Astrocyte of the cerebellum (primary cell): ENCODE data around the gene PRKCZ.
"Not testable (repeated sequence)": the region's sequence is repeated elsewhere in the genome, so short reads cannot be mapped to it uniquely, and the experiment has no call there.

ENCODE experiments used
- DNase-seq: peaks from one replicate; pipeline ENCODE4 v3.0.0-alpha.2; 2011; ENCODE audit warnings: low read depth
- H3K4me3 ChIP-seq: 2 replicates; pipeline ENCODE4 v1.5.1; 2011; ENCODE audit warnings: mild to moderate bottlenecking, low read depth, low read length, moderate library complexity
- in situ Hi-C: cut with HindIII; loops from 2 replicates; pipeline ENCODE4 v1.10.0; 2017; ENCODE audit warnings: low sequenced_read_pairs
- TF ChIP-seq, protein P1 (sequence below): IDR thresholded peaks from 2 replicates; pipeline ENCODE4 v1.5.1; 2012; ENCODE audit warnings: low read length, low read depth, moderate library complexity, mild to moderate bottlenecking; ENCODE audit errors: missing control alignments

The PRKCZ gene

DNA sequence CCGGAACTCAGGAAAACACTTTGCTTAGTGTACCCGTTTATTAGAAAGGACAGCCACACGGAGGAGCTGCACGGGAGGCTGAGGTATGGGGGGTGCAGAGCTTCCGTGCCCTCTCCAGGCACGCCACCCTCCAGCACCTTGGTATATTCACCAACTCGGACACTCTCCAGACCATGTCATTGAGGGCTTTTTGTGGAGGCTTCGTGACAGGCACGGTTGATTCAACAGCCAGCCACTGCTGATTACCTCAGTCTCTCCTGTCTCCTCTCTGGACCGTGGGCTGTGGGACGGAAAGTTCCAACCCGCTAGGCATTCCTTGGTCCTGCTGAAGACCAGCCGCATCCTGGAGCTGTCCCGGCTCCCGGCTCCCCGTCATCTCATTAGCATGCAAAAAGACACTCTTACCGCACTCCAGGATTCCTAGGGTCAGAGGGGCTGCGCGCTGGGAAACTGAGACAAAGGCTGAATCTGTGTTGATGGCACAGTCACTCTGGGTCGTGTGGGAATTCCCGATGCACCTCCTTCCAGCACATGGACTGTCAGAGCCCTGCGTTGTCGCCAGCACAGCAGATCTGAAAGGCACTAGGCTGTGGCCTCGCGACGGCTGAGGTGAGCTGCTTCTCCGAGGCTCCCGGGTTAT, 65.6 kb downstream of the PRKCZ start:
- no peak for DNase-seq
- in situ Hi-C loops = no loop called here
- TF ChIP-seq, protein P1, sequence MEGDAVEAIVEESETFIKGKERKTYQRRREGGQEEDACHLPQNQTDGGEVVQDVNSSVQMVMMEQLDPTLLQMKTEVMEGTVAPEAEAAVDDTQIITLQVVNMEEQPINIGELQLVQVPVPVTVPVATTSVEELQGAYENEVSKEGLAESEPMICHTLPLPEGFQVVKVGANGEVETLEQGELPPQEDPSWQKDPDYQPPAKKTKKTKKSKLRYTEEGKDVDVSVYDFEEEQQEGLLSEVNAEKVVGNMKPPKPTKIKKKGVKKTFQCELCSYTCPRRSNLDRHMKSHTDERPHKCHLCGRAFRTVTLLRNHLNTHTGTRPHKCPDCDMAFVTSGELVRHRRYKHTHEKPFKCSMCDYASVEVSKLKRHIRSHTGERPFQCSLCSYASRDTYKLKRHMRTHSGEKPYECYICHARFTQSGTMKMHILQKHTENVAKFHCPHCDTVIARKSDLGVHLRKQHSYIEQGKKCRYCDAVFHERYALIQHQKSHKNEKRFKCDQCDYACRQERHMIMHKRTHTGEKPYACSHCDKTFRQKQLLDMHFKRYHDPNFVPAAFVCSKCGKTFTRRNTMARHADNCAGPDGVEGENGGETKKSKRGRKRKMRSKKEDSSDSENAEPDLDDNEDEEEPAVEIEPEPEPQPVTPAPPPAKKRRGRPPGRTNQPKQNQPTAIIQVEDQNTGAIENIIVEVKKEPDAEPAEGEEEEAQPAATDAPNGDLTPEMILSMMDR = no peak
- H3K4me3 ChIP-seq = no peak overlapping the region

DNA sequence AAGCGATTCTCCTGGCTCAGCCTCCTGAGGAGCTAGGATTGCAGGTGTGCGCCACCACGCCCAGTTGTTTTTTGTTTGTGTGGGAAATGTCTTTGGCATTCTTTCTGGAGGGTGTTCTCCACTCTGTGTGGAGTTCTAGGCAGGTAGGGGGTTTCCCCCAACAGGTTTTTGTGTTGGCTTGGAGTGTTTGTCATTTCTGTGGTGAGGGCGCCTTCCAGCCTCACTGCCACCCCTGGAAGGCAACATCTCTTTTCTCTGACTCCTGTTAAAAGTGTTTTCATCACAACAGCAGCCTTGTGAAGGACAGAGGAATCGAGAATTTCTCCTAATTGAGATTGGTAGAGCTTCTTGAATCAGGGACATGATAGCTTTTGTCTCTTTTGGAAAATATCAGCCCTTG, 69.7 kb downstream of the PRKCZ start:
- in situ Hi-C loops = no loop called here
- no peak overlapping the region for H3K4me3 ChIP-seq
- no peak for DNase-seq
- TF ChIP-seq, protein P1 = no peak

DNA sequence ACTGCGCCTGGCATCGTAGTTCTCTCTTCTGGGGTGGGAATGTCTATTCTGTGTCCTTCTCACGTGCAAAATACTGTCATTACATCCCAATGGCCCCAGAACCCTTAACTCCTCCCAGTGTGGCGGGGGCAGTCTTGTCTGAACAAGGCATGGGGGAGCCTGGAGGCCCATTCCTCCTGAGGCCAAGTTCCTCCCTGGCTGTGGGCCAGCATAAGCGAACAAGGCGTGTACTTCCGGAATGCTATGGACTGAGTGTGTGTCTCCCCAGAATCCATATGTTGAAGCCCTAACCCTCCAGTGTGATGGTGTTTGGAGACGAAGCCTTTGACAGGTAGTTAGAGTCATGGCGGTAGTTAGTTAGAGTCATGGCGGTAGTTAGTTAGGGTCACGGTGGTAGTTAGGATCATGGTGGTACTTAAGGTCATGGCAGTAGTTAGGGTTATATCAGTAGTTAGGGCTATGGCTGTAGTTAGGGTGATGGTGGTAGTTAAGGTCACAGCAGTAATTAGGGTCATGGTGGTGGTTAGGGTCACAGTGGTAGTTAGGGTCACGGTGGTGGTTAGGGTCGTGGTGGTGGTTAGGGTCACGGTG, 71.0 kb downstream of the PRKCZ start:
- TF ChIP-seq, protein P1 = no peak
- in situ Hi-C loops = no loop called here
- DNase-seq = no peak
- no peak overlapping the region for H3K4me3 ChIP-seq

DNA sequence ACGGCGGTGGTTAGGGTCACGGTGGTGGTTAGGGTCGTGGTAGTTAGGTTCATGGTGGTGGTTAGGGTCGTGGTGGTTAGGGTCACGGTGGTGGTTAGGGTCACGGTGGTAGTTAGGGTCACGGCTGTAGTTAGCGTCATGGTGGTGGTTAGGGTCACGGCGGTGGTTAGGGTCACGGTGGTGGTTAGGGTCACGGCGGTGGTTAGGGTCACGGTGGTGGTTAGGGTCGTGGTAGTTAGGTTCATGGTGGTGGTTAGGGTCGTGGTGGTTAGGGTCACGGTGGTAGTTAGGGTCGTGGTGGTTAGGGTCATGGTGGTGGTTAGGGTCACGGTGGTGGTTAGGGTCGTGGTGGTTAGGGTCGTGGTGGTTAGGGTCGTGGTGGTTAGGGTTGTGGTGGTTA, 71.6 kb downstream of the PRKCZ start:
- in situ Hi-C loops, H3K4me3 ChIP-seq, DNase-seq: not testable (repeated sequence)

DNA sequence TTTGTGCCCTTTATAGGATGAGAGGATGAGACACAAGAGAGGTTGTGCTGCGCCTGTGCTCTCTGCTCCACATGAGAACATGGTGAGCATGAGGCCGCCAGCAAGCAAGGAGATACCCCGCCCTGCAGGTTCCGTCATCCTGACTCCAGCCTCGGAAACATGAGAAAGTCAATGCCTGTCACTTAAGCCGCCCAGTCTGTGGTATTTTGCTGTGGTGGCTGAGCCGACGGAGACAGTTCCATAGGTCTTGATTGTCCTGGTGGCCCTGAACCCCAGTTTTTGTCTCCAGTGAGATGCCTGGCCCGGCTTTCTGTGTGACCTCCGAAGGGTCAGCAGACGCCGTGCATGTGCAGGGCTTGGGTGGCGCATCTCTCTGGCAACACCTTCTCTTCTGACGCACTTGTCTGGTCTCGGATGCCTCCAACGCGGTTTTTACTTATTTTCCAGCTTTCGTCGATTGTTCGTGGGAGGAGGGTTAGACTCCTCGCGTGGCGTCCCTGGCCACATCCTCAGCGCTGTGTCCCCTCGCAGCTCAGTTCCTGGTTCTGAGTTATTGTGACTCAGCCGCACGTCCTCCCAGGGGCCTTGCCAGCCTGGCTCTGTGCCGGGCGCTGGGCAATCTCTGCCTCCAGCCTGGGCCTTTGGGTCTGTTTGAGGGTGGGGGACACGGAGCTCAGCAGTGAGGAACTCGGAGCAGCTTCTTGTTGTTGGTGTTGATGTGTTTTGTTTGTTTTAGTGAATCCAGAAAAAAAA, 74.4 kb downstream of the PRKCZ start:
- TF ChIP-seq, protein P1 = no peak
- in situ Hi-C loops = no loop called here
- H3K4me3 ChIP-seq = no peak overlapping the region
- no peak for DNase-seq

DNA sequence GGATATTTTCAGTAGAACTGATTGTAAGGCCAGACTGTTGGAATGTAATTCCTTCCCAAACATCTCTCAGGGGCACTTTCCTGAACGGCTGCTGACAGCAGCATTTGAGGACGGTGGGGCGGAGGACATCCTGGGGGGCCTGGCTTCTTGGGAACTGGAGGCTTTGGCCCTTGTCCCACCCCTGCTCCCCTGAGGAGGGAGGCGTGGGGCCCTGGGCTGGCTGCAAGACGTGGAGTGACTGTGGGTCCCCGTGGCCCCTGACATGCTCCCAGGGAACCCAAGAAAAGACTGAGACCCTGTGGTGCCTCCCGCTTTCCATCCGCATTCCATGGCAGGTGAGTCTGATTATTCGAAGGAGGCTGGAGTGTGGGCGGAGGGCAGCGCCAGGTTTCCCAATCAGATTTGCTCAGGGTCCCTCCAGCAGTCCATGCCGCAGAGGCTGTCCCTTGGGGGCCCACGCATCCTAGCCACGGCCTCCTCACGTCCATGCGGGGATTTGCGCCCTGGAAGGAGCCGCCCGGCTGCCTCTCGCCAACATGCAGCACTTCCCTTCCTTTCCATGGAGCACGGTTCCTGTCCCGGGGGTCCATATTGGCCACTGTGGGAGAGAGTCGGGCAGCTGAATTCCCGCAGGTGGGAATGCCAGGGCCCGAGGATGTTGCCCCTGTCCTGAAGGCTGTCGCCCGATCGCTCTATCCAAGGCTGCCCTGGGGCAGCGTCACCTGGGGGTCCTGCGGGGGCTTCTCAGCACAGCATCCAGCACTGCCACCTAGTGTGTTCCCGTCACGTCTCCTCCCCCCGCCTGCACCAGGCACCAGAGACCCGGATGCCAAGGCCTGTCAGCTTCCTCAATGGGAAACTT, 75.4 kb downstream of the PRKCZ start:
- in situ Hi-C loops = no loop called here
- TF ChIP-seq, protein P1 = no peak
- no peak for DNase-seq
- no peak overlapping the region for H3K4me3 ChIP-seq
